ENCODE results near the gene REC114.
"Not testable (repeated sequence)": the region's sequence is repeated elsewhere in the genome, so short reads cannot be mapped to it uniquely, and the experiment has no call there.

The REC114 gene

DNA sequence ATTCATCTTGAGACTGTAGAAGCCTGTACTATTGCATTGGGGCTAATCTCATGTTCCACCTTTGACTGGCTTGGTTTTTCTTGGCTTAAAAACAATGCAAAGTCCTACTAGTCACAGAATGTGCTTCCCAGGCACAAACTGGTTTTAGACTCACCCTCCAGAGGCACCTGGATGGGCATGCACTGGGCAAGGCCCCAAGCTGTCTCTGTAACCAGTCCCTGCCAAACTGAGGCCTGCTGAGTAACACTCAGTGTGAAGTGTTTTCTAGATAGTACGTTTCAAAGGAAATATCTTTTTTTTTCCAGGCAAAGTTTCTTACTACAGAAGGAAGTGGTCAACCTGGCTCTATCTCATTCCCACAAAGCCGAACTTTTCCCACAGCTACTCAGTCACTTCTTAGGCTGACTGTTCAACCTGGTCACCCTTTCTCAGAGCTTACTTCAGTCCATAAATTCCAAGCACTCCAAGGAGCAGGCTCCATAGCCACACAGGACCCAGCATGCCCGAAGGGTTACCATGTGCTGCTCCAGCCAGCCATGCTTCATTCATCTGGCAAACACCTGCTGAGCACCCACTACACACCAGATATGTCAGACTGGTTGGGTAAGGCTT lies 132.8 kb downstream of the REC114 start:
- no peaks in the 10 kb centered on the region for H3K9me3 ChIP-seq (ENCODE audit: low read length)
- H3K36me3 ChIP-seq (ENCODE audit: insufficient read depth, low read length): peaks cover 55% of the 10 kb centered on the region
- no peak overlapping the region for H3K4me3 ChIP-seq (ENCODE audit: low read length)
- H3K4me1 ChIP-seq (ENCODE audit: insufficient read depth, low read length): no peaks in the 10 kb centered on the region
- no peak overlapping the region for H2AFZ ChIP-seq (ENCODE audit: low read depth, low read length)
- H3K27me3 ChIP-seq (ENCODE audit: insufficient read depth, low read length): no peaks in the 10 kb centered on the region

DNA sequence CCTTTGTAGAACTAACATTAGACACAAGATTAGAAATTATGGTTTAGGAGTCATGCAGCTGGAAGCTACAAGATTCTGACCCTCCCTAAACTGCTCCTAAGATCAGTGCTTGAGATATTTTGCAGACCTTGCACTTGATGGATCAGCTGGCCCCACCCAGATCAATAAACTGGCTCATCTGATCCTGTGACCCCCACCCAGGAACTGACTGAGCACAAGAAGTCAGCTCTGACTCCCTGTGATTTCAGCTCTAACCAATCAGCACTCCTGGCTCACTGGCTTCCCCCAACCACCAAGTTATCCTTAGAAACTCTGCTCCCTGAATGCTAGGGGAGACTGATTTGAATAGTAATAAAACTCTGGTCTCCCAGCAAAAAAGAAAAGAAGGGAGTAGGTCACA lies 134.6 kb downstream of the REC114 start:
- not testable (repeated sequence) for H3K9me3 ChIP-seq (ENCODE audit: low read length); H3K27me3 ChIP-seq (ENCODE audit: insufficient read depth, low read length); H2AFZ ChIP-seq (ENCODE audit: low read depth, low read length); H3K4me1 ChIP-seq (ENCODE audit: insufficient read depth, low read length); H3K4me3 ChIP-seq (ENCODE audit: low read length)
- peaks cover 50% of the 10 kb centered on the region for H3K36me3 ChIP-seq (ENCODE audit: insufficient read depth, low read length)

DNA sequence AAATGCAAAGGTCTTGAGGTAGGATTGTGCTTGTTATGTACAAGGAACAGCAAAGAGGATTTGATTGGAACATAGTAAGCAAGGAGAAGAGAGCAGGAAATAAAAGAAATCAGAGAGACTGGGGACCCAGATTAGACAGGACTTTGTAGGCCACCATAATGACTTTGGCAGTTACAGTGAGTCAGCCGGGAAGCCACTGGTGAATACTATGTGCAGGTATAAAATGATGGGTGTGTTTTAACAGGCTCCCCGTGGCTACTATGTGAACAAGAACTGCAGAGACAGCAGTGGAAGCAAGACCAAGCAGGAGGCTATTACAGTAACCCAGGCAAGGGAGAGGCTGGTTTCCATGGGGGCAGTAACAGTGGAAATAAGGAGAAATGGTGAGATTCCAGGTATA lies 135.1 kb downstream of the REC114 start:
- Histone ChIP-seq H3K9me3 (ENCODE audit: low read length) (no peaks in the 10 kb centered on the region), H3K4me3 (ENCODE audit: low read length) (no peak overlapping the region), H3K27me3 (ENCODE audit: insufficient read depth, low read length) (no peaks in the 10 kb centered on the region), H3K36me3 (ENCODE audit: insufficient read depth, low read length) (peaks cover 50% of the 10 kb centered on the region), H3K4me1 (ENCODE audit: insufficient read depth, low read length) (no peaks in the 10 kb centered on the region), H2AFZ (ENCODE audit: low read depth, low read length) (no peak overlapping the region)

DNA sequence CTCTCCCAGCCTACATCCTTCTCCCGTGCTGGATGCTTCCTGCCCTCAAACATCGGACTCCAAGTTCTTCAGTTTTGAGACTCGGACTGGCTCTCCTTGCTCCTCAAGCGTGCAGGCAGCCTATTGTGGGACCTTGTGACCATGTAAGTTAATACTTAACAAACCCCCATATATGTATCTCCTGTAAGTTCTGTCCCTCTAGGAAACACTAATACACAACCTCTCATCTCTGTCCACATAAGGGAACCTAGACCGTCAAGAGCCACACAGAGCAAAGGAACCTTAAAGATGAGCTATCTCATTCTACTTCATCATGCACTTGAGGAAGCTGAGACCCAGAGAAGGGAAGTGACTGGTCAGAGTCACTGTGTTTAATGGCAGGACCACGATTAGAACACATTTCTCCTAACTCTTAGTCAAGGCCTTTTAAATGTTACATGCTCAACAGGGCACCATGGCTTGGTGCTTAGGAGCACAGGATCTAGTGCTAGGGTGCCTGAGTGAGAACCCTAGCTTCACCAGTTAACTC lies 140.0 kb downstream of the REC114 start:
- no peak overlapping the region for H3K4me3 ChIP-seq (ENCODE audit: low read length)
- no peaks in the 10 kb centered on the region for H3K4me1 ChIP-seq (ENCODE audit: insufficient read depth, low read length)
- no peak overlapping the region for H2AFZ ChIP-seq (ENCODE audit: low read depth, low read length)
- H3K36me3 ChIP-seq (ENCODE audit: insufficient read depth, low read length): peaks cover 64% of the 10 kb centered on the region
- no peaks in the 10 kb centered on the region for H3K9me3 ChIP-seq (ENCODE audit: low read length)
- no peaks in the 10 kb centered on the region for H3K27me3 ChIP-seq (ENCODE audit: insufficient read depth, low read length)

DNA sequence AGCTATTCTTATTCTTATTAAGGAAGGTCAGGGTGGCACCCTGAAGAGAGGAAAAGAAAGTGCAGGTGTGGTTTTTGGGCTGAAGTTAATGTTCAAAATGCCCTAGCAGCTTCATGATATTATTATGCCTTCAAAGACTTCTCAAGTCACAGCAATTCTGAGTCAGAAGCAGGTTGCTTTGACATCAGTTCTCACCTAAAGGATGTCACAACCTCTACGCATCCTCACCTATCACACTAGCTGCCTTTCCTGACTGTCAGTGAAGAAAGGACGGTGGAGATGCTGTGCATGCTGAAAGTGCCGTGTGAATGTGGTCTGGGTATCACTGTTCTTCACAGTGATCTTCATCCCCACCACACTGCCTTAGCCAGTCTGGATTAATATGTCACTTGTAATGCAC lies 140.6 kb downstream of the REC114 start:
- Histone ChIP-seq H2AFZ (ENCODE audit: low read depth, low read length) (no peak overlapping the region), H3K27me3 (ENCODE audit: insufficient read depth, low read length) (no peaks in the 10 kb centered on the region), H3K36me3 (ENCODE audit: insufficient read depth, low read length) (peaks cover 57% of the 10 kb centered on the region), H3K9me3 (ENCODE audit: low read length) (no peaks in the 10 kb centered on the region), H3K4me3 (ENCODE audit: low read length) (no peak overlapping the region), H3K4me1 (ENCODE audit: insufficient read depth, low read length) (no peaks in the 10 kb centered on the region)

DNA sequence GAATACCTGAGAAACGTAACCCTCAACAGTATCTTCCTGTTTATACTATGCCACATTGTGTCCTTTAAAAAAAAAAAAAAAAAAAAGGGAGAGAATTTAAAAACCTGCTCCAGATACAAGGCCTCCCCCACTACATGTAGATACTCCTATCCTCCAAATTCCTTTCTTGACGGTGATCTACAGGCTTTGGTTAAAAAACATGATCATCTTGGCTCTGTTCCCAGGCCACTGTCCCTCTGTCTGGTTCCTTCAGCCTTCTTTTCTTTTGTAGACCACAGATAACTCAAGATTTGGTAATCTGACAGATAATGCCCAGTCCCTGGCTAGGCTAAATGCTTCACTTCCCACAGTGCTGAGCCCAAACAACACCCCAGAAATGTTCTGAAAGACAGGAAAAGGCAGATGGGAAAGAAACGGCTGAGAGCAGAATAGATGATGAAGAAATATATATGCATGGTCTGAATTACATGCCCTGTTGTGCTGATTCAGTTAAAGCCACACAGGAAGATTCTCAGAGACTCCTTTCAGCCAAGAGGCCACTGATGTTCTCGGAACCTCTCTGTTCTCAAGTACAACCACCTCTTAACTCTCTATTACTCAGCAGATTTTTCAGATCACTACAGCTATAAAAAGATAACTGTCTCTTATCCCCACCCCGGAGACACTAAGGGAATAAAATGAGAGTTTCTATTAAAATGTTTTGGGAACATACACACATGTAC lies 141.9 kb downstream of the REC114 start:
- H3K9me3 ChIP-seq (ENCODE audit: low read length): no peaks in the 10 kb centered on the region
- no peaks in the 10 kb centered on the region for H3K4me1 ChIP-seq (ENCODE audit: insufficient read depth, low read length)
- H3K4me3 ChIP-seq (ENCODE audit: low read length): no peak overlapping the region
- H3K27me3 ChIP-seq (ENCODE audit: insufficient read depth, low read length): no peaks in the 10 kb centered on the region
- H2AFZ ChIP-seq (ENCODE audit: low read depth, low read length): no peak overlapping the region
- H3K36me3 ChIP-seq (ENCODE audit: insufficient read depth, low read length): peaks cover 61% of the 10 kb centered on the region

DNA sequence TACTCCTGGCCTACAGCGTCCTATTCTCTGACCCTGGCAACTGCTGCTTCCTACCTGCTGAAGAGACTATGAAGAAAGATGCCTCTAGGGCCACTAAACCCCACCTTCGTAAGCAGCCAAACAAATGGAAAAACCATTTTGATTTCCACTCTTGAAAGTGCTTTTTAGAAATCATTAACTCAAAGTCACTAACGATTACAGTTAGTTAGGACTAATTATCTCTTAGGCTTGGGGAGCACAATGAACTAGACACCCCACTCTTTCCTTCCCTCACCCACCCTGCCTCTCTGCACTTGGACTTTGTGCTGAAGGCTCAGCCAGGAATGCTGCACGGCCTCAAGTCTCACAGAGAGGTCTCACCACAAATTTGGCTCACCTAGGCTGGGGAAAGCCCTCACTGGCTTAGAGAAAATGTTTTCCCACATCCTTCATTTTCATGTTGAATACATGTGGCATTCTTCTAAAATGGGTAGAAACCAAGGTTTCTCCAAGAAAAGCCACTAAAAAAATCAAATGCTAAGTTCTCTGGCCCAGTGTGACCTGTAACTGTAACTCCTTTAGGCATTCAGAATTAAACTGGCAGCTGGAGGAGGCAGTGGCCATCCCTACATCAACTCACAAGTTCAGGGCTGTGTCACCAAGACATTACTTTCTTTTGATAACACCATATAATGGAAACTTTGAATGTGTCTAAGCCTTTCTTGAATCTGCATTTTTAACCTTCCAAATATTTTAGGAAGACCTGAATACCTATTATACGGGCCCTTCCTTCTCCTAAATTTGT lies 143.1 kb downstream of the REC114 start:
- H3K4me1 ChIP-seq (ENCODE audit: insufficient read depth, low read length): no peaks in the 10 kb centered on the region
- H2AFZ ChIP-seq (ENCODE audit: low read depth, low read length): no peak overlapping the region
- no peaks in the 10 kb centered on the region for H3K27me3 ChIP-seq (ENCODE audit: insufficient read depth, low read length)
- H3K4me3 ChIP-seq (ENCODE audit: low read length): no peak overlapping the region
- peaks cover 61% of the 10 kb centered on the region for H3K36me3 ChIP-seq (ENCODE audit: insufficient read depth, low read length)
- no peaks in the 10 kb centered on the region for H3K9me3 ChIP-seq (ENCODE audit: low read length)

DNA sequence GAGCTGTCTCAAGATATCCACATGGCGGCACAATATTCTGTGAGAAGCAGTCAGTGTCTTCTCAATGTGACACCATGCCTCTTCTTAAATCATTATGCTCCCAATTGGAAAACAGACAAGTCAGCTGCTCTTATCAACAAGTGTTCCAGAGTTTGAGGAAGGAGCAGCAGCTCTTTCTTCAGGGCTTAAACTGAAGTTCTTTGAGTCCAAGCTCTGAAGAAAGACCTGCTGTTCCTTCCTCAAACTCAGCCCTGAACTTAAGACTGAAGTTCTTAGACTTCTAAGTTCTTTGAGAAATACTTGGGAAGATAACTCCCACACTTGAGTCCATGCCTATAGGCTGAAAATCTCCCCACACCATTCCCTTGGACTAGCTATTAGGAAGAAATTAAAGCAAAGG lies 146.8 kb downstream of the REC114 start:
- H3K4me1 ChIP-seq (ENCODE audit: insufficient read depth, low read length): no peaks in the 10 kb centered on the region
- no peak overlapping the region for H3K4me3 ChIP-seq (ENCODE audit: low read length)
- H3K36me3 ChIP-seq (ENCODE audit: insufficient read depth, low read length): peaks cover 40% of the 10 kb centered on the region
- no peaks in the 10 kb centered on the region for H3K9me3 ChIP-seq (ENCODE audit: low read length)
- H3K27me3 ChIP-seq (ENCODE audit: insufficient read depth, low read length): no peaks in the 10 kb centered on the region
- no peak overlapping the region for H2AFZ ChIP-seq (ENCODE audit: low read depth, low read length)

DNA sequence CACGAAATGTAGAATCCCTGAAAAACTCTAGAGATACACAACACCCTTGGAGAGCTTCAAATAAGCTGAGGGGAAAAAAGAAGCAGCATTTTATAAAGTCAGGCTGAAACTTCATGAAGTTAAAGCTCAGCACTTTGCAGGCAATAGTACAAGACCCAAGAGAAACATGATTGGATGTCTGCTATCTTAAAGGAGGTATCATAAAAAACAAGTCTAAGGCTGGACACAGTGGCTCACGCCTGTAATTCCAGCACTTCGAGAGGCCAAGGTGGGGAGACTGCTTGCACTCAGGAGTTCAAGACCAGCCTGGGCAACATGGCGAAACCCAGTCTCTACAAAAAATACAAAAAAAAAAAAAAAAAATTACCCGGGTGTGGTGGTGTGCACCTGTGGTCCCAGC lies 147.3 kb downstream of the REC114 start:
- H3K36me3 ChIP-seq (ENCODE audit: insufficient read depth, low read length): peaks cover 38% of the 10 kb centered on the region
- no peaks in the 10 kb centered on the region for H3K9me3 ChIP-seq (ENCODE audit: low read length)
- no peaks in the 10 kb centered on the region for H3K4me1 ChIP-seq (ENCODE audit: insufficient read depth, low read length)
- H2AFZ ChIP-seq (ENCODE audit: low read depth, low read length): no peak overlapping the region
- H3K27me3 ChIP-seq (ENCODE audit: insufficient read depth, low read length): no peaks in the 10 kb centered on the region
- H3K4me3 ChIP-seq (ENCODE audit: low read length): no peak overlapping the region

DNA sequence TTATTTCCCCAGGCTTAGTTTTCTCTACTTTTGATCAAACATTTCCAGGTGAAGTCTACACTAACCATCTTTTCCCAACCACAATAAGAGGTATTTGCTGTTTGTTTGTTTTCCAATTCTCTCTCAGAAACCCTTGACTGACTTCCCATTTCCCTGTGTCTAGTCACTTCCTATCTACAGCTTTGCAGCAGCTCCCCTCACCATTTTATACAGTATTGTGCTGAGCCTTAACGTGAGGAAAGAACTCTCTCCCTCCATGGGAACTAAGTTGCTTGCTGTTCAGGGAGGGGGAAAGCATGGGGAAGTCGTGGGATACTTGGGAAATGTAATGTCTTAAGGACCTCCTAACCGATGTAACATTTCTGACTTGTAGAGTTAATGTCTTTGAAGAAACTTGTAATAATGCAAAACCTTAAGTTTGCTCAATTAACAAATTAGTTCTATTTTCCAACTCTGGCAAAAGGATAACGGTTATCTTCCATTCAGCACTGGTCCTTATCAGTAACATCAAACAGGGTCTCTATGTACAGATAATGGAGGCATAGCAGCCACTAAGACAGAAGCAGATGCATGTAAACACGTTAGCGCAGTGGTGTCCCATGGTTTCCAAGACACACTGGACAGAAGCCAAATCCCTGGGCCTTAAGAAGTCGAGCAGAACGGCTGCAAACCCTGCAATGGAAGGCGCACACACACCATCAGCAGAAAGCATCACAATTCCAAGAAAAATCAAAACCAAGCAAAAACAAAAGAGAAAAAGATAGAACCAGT lies 150.5 kb downstream of the REC114 start:
- no peak overlapping the region for H3K4me3 ChIP-seq (ENCODE audit: low read length)
- H3K36me3 ChIP-seq (ENCODE audit: insufficient read depth, low read length): peaks cover 19% of the 10 kb centered on the region
- H2AFZ ChIP-seq (ENCODE audit: low read depth, low read length): no peak overlapping the region
- no peaks in the 10 kb centered on the region for H3K4me1 ChIP-seq (ENCODE audit: insufficient read depth, low read length)
- no peaks in the 10 kb centered on the region for H3K9me3 ChIP-seq (ENCODE audit: low read length)
- no peaks in the 10 kb centered on the region for H3K27me3 ChIP-seq (ENCODE audit: insufficient read depth, low read length)

DNA sequence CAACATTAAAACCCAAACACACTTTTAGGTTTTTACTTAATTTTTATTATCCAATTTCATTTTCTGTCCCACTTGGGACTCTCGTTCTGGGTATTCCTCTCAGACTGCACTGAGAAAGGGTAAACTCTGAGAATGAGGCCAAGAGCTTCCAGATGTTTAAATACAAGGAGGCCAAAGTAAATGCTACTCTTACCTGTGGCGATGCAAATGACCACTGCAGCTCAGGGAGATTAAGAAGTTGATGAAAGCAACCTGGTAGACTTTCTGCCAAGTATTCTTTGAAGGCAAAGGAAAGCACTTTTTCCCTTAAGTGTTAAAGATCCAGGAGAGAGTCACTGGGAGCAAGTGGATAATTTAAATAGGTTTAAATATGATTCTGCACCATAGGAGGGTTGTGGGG lies 151.1 kb downstream of the REC114 start:
- H3K4me1 ChIP-seq (ENCODE audit: insufficient read depth, low read length): no peaks in the 10 kb centered on the region
- H3K4me3 ChIP-seq (ENCODE audit: low read length): no peak overlapping the region
- no peaks in the 10 kb centered on the region for H3K9me3 ChIP-seq (ENCODE audit: low read length)
- H3K36me3 ChIP-seq (ENCODE audit: insufficient read depth, low read length): peaks cover 19% of the 10 kb centered on the region
- H2AFZ ChIP-seq (ENCODE audit: low read depth, low read length): no peak overlapping the region
- H3K27me3 ChIP-seq (ENCODE audit: insufficient read depth, low read length): no peaks in the 10 kb centered on the region

DNA sequence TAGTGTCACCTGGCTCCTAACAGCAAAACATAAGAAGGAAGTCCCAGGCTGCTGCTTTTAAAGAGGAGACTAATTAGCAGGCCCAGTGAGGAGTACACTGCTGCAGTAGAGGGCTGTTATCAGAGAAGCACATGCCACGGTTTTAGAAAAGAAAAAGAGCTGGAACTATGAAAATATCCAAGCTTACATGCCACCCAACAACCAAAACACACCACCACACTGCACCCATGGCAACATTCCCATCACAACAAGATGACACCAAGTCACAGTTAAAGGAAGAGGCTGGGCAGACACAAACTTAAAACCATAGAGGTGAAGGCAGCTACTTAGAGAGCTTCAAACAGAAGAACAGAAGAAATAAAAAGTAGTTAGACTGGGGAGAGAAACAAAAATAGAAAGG lies 153.2 kb downstream of the REC114 start:
- Histone ChIP-seq H3K27me3 (ENCODE audit: insufficient read depth, low read length) (no peaks in the 10 kb centered on the region), H3K4me3 (ENCODE audit: low read length) (no peak overlapping the region), H2AFZ (ENCODE audit: low read depth, low read length) (no peak overlapping the region), H3K4me1 (ENCODE audit: insufficient read depth, low read length) (peaks cover 6% of the 10 kb centered on the region), H3K9me3 (ENCODE audit: low read length) (no peaks in the 10 kb centered on the region), H3K36me3 (ENCODE audit: insufficient read depth, low read length) (peaks cover 11% of the 10 kb centered on the region)

Data from neuron (in vitro differentiated cells).